CD4-positive, alpha-beta T cell treated with Interleukin-17A for 1 hour (primary cell): ENCODE results near the gene HBA2.
"Not testable (repeated sequence)": the region's sequence is repeated elsewhere in the genome, so short reads cannot be mapped to it uniquely, and the experiment has no call there.

Experiments
- DNase-seq: peaks from one replicate; pipeline ENCODE4 v3.0.0-alpha.2; 2020

Gene HBA2

GRCh38 chr16:159136-159849 lies 13.4 kb upstream of the HBA2 start:
- no peak for DNase-seq

GRCh38 chr16:160242-160641 lies 12.4 kb upstream of the HBA2 start:
- not testable (repeated sequence) for DNase-seq

- no peak for DNase-seq
Measured at GRCh38 chr16:160691-161190, 11.9 kb upstream of the HBA2 start.

- DNase-seq, result no peak
Measured at GRCh38 chr16:162271-162991, 10.2 kb upstream of the HBA2 start.

DNA sequence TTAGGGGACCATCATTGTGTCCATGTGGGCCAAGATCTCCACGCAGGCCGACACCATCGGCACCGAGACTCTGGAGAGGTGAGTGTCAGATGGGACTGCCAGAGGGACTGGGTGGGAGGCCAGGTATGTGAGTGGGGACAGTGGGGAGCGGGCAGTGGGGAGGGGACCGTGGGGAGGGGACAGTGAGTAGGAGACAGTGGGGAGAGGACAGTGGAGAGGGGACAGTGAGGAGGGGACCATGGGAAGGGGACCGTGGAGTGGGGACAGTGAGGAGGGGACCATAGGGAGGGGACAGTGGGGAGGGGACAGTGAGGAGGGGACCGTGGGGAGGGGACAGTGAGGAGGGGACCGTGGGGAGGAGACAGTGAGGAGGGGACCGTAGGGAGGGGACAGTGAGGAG lies 9.5 kb upstream of the HBA2 start:
- DNase-seq, result not testable (repeated sequence)

DNA sequence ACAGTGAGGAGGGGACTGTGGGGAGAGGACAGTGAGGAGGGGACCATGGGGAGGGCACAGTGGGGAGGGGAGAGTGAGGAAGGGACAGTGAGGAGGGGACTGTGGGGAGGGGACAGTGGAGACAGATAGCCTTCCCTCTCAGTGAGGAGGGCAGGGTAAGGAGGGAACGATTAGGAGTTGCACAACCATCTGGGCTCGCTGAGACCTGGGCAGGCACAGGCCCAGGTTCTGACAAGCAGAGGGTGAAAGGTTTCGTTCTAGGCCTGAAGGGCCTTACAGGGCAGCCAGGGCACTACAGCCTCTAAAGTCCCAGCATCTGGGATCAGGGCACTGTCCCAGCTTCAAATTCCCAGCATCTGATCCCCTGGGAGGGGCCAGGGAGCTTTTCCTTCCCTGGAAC lies 9.0 kb upstream of the HBA2 start:
- DNase-seq, result not testable (repeated sequence)

GRCh38 chr16:164134-164823 lies 8.4 kb upstream of the HBA2 start:
- not testable (repeated sequence) for DNase-seq

DNA sequence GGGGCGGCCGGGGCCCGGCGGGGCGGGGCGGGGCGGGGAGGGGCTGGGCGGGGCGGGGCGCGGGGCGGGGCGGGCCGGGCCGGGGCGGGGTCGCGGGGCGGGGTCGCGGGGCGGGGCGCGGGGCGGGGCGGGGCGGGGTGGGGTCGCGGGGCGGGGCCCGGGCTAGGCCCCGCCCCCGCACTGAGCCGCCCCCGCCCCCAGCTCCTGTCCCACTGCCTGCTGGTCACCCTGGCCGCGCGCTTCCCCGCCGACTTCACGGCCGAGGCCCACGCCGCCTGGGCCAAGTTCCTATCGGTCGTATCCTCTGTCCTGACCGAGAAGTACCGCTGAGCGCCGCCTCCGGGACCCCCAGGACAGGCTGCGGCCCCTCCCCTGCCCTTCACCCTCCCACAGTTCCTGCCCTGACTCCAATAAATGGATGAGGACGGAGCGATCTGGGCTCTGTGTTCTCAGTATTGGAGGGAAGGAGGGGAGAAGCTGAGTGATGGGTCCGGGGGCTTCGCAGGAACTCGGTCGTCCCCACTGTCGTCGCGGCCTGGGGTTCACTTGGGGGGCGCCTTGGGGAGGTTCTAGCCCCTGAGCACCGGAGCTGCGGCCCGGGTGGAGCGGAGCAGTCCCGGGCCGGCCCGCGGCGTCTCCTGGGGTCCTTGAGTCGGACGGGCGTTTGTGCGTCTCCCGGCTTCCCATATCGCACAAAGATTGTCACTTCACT lies 7.7 kb upstream of the HBA2 start:
- no peak for DNase-seq

GRCh38 chr16:165539-166374 lies 6.9 kb upstream of the HBA2 start, which contains the start of gene HBM:
TSS of gene HBM (plus strand) at chr16:165978. CDS start at chr16:165998, 20 bp downstream.
- DNase-seq, result no peak

DNA sequence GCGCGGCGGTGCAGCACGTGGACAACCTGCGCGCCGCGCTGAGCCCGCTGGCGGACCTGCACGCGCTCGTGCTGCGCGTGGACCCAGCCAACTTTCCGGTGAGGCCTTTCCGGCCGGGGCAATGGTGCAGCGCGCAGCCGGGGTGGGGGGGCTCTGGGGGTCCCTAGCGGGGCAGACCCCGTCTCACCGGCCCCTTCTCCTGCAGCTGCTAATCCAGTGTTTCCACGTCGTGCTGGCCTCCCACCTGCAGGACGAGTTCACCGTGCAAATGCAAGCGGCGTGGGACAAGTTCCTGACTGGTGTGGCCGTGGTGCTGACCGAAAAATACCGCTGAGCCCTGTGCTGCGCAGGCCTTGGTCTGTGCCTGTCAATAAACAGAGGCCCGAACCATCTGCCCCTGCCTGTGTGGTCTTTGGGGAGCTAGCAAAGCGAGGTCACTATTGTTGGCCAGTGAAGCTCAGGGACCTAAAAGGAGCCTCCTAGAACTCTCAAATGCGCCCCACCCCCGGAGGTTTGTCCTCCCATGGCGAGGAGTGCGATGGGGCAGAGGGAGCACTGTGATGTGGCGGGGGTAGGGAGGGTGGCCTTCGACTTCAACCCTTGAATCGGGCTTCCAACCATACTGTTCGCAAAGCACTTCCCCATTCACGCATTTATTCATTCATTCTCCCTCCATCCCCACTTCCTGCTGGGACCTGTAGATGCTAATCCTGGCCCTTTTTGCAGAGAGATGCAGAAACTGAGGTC lies 6.1 kb upstream of the HBA2 start:
- DNase-seq, result no peak

DNA sequence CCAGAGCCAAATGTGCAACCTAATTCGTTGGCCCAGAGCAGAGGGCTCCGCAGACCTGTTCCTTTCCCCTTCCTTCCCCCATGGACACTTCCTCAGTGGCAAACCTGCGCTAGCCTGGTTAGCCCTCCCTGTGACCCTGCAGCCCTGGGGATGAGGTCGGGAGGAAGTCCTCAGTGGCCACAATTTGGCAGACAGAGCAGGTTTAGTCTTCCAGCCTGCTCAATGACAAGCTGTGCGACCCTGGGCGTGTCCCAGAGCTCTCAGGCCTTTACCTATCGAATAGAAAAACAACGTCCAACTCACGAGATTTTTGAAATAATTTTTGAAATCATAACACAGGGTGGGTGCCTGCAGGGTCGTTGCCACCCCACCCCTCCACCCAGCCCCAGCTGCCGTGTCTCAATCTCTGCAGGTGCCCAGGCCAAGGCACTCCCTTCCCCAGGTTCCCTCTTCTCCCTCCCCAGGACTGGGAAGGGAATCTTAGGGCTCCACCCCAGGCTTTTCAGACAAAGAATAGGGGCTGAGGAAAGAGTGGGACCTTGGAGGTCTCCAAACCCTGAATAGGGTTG lies 5.5 kb upstream of the HBA2 start:
- no peak for DNase-seq

DNA sequence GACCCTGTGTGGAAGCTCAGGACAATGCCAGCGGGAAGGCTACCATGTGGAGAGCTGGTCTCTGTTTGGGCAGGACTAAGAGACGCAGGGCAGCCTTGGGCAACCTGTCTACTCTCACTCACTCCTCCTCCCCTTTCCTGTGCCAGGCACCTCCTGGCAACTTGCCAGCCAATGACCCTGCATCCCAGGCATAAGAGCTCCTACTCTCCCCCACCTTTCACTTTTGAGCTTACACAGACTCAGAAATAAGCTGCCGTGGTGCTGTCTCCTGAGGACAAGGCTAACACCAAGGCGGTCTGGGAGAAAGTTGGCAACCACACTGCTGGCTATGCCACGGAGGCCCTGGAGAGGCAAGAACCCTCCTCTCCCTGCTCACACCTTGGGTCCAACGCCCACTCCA lies 4.3 kb upstream of the HBA2 start:
- DNase-seq, result no peak

- no peak for DNase-seq
Measured at GRCh38 chr16:169014-169413, 3.7 kb upstream of the HBA2 start.

DNA sequence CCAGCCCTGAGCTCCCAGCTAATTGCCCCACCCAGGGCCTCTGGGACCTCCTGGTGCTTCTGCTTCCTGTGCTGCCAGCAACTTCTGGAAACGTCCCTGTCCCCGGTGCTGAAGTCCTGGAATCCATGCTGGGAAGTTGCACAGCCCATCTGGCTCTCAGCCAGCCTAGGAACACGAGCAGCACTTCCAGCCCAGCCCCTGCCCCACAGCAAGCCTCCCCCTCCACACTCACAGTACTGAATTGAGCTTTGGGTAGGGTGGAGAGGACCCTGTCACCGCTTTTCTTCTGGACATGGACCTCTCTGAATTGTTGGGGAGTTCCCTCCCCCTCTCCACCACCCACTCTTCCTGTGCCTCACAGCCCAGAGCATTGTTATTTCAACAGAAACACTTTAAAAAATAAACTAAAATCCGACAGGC lies 2.6 kb upstream of the HBA2 start:
- DNase-seq, result not testable (repeated sequence)

DNA sequence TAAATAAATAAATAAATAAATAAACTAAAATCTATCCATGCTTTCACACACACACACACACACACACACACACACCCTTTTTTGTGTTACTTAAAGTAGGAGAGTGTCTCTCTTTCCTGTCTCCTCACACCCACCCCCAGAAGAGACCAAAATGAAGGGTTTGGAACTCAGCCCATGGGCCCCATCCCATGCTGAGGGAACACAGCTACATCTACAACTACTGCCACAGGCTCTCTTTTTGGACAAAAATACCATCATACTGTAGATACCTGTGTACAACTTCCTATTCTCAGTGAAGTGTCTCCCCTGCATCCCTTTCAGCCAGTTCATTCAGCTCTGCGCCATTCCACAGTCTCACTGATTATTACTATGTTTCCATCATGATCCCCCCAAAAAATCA lies 1.9 kb upstream of the HBA2 start:
- no peak for DNase-seq

DNA sequence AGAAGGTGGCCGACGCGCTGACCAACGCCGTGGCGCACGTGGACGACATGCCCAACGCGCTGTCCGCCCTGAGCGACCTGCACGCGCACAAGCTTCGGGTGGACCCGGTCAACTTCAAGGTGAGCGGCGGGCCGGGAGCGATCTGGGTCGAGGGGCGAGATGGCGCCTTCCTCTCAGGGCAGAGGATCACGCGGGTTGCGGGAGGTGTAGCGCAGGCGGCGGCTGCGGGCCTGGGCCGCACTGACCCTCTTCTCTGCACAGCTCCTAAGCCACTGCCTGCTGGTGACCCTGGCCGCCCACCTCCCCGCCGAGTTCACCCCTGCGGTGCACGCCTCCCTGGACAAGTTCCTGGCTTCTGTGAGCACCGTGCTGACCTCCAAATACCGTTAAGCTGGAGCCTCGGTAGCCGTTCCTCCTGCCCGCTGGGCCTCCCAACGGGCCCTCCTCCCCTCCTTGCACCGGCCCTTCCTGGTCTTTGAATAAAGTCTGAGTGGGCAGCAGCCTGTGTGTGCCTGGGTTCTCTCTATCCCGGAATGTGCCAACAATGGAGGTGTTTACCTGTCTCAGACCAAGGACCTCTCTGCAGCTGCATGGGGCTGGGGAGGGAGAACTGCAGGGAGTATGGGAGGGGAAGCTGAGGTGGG lies 657 bp downstream of the HBA2 start:
- not testable (repeated sequence) for DNase-seq

DNA sequence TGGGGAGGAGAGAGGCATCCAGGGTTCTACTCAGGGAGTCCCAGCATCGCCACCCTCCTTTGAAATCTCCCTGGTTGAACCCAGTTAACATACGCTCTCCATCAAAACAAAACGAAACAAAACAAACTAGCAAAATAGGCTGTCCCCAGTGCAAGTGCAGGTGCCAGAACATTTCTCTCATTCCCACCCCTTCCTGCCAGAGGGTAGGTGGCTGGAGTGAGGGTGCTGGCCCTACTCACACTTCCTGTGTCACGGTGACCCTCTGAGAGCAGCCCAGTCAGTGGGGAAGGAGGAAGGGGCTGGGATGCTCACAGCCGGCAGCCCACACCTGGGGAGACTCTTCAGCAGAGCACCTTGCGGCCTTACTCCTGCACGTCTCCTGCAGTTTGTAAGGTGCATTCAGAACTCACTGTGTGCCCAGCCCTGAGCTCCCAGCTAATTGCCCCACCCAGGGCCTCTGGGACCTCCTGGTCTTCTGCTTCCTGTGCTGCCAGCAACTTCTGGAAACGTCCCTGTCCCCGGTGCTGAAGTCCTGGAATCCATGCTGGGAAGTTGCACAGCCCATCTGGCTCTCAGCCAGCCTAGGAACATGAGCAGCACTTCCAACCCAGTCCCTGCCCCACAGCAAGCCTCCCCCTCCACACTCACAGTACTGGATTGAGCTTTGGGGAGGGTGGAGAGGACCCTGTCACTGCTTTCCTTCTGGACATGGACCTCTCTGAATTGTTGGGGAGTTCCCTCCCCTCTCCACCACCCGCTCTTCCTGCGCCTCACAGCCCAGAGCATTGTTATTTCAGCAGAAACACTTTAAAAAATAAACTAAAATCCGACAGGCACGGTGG lies 1.5 kb downstream of the HBA2 start:
- DNase-seq, result not testable (repeated sequence)

GRCh38 chr16:175011-175949 lies 2.6 kb downstream of the HBA2 start:
- no peak for DNase-seq
